PFSK-1 (cell line): Measurements from ENCODE around the gene GOLGA5. TPM values are rescaled to one million over a fixed set of nuclear protein-coding genes. Genes with fewer than 3 reads are reported as not detected.

ENCODE experiments used
- FOXP2 ChIP-seq: optimal IDR thresholded peaks from 2 replicates; pipeline ENCODE3; 2011; ENCODE audit warnings: borderline replicate concordance, control low read depth, inconsistent platforms; ENCODE audit not compliant: insufficient read depth; ENCODE audit errors: extremely low read length, extremely low read depth
- POLR2AphosphoS5 ChIP-seq: IDR thresholded peaks from 2 replicates; pipeline ENCODE4 v1.6.1; 2012; ENCODE audit warnings: low read depth, mild to moderate bottlenecking, control low read depth, low read length, moderate library complexity
- SIN3A ChIP-seq: IDR thresholded peaks from 2 replicates; pipeline ENCODE4 v1.6.1; 2012; ENCODE audit warnings: mild to moderate bottlenecking, low read length, moderate library complexity, borderline replicate concordance; ENCODE audit not compliant: insufficient read depth
- TAF1 ChIP-seq: IDR thresholded peaks from 2 replicates; pipeline ENCODE4 v1.6.1; 2012; ENCODE audit warnings: low read length, control low read depth, borderline replicate concordance; ENCODE audit not compliant: insufficient read depth
- polyA plus RNA-seq: library from polyadenylated mRNA; unstranded; fragments of >200 nt; gene quantifications from one replicate; pipeline ENCODE4 v1.2.1, GENCODE V29; 2012; ENCODE audit warnings: low read depth, missing spikeins; ENCODE audit not compliant: insufficient read length
- TF ChIP-seq, protein P1 (sequence below), 2 experiments: IDR thresholded peaks; 2 replicates each; pipeline versions ENCODE4 v1.6.1 to v1.8.0; 2011 to 2012; ENCODE audit warnings: low read depth in 2 of 2, low read length in 2 of 2, control low read depth in 1 of 2, inconsistent platforms in 1 of 2, mild to moderate bottlenecking in 1 of 2, moderate library complexity in 1 of 2; ENCODE audit not compliant: insufficient read depth in 1 of 2

The GOLGA5 gene, protein sequence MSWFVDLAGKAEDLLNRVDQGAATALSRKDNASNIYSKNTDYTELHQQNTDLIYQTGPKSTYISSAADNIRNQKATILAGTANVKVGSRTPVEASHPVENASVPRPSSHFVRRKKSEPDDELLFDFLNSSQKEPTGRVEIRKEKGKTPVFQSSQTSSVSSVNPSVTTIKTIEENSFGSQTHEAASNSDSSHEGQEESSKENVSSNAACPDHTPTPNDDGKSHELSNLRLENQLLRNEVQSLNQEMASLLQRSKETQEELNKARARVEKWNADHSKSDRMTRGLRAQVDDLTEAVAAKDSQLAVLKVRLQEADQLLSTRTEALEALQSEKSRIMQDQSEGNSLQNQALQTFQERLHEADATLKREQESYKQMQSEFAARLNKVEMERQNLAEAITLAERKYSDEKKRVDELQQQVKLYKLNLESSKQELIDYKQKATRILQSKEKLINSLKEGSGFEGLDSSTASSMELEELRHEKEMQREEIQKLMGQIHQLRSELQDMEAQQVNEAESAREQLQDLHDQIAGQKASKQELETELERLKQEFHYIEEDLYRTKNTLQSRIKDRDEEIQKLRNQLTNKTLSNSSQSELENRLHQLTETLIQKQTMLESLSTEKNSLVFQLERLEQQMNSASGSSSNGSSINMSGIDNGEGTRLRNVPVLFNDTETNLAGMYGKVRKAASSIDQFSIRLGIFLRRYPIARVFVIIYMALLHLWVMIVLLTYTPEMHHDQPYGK
- 11.4 TPM for polyA plus RNA-seq

DNA sequence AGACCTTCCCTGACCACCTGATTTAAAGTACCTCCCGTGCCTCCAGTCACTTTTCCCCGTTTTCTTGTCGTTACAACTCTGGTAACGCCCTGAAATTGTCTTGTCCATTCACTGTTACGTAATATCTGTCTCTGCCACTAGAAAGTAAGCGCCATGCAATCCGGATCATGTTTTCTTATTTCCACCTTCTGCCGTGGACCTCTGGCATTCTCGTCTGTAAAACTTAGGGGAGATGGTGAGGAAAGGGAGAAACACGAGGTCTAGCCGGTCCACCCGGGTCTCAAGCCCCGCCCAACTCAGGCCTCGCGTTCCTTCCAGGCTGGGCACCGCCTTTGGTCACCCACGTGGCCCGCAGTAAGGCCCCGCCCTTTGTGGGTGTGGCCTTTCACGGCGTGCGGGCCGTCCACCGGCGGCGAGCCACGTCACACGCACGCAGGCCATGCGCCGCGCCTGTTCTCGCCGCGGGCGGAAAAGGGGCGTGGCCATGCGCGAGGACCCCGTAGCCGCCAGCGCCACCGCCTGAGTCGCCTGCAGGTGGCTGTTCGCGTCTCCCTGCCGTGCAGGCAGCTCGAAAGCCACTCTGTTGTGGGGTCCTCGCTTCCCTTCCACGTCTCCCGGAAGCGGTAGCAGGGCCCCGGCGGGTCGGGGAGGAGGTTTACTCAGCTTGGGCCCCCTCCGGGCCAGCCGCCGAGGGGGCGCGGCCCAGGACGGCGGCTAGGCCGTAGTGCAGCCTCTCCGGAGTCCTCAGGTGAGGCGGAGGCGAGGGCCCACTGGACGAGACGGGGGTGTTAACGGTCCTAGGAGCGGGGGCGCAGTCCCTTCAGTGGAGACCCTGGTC, at the start of gene GOLGA5:
Gene GOLGA5 (plus strand): TSS at position 597 of the 838 bp plus-strand sequence. CDS start 3,133 bp downstream, outside the sequence.
- TF ChIP-seq SIN3A (no peak), FOXP2 (peak; percentile 97), TAF1 (0 out of 2 replicates have a peak, but pooled peaks have one; percentile 11), POLR2AphosphoS5 (peak; percentile 71)
- TF ChIP-seq, protein P1, sequence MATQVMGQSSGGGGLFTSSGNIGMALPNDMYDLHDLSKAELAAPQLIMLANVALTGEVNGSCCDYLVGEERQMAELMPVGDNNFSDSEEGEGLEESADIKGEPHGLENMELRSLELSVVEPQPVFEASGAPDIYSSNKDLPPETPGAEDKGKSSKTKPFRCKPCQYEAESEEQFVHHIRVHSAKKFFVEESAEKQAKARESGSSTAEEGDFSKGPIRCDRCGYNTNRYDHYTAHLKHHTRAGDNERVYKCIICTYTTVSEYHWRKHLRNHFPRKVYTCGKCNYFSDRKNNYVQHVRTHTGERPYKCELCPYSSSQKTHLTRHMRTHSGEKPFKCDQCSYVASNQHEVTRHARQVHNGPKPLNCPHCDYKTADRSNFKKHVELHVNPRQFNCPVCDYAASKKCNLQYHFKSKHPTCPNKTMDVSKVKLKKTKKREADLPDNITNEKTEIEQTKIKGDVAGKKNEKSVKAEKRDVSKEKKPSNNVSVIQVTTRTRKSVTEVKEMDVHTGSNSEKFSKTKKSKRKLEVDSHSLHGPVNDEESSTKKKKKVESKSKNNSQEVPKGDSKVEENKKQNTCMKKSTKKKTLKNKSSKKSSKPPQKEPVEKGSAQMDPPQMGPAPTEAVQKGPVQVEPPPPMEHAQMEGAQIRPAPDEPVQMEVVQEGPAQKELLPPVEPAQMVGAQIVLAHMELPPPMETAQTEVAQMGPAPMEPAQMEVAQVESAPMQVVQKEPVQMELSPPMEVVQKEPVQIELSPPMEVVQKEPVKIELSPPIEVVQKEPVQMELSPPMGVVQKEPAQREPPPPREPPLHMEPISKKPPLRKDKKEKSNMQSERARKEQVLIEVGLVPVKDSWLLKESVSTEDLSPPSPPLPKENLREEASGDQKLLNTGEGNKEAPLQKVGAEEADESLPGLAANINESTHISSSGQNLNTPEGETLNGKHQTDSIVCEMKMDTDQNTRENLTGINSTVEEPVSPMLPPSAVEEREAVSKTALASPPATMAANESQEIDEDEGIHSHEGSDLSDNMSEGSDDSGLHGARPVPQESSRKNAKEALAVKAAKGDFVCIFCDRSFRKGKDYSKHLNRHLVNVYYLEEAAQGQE (IDR thresholded peaks at IDR 0.05; ENCODE audit: insufficient read depth in 1 of 2, low read depth in 2 of 2, low read length in 2 of 2): no peak

DNA sequence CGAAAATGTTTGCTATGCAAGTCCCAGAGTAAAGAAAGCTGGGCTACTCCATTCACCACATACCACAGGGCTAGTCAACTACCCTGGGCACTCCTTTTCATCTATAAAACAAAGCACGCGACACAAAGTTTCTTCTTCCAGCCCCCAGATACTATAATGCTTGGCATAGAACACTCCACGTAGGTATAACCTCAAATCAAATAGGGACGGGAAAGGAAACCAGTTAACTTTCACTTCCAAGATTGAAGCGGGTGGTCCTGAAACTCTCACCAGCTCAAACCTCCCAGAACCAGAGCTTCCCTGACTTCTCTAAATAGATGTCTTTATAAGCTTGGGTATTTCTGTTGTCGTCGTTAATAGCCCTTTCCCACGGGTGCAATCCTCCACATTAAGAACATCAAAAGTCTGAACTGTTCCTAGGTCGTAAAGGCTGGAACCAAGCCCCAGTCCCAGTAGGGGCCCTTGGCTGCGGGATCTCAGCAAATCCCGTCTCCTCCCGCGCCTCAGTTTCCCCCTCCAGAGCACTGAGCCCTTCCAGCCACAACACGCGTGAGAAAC, 46.3 kb upstream of the GOLGA5 start:
- TF ChIP-seq SIN3A: no peak
- TF ChIP-seq, protein P1 (IDR thresholded peaks at IDR 0.05; ENCODE audit: insufficient read depth in 1 of 2, low read depth in 2 of 2, low read length in 2 of 2): no peak
- no peak for TF ChIP-seq POLR2AphosphoS5
- no peak for TF ChIP-seq TAF1
- TF ChIP-seq FOXP2: no peak

DNA sequence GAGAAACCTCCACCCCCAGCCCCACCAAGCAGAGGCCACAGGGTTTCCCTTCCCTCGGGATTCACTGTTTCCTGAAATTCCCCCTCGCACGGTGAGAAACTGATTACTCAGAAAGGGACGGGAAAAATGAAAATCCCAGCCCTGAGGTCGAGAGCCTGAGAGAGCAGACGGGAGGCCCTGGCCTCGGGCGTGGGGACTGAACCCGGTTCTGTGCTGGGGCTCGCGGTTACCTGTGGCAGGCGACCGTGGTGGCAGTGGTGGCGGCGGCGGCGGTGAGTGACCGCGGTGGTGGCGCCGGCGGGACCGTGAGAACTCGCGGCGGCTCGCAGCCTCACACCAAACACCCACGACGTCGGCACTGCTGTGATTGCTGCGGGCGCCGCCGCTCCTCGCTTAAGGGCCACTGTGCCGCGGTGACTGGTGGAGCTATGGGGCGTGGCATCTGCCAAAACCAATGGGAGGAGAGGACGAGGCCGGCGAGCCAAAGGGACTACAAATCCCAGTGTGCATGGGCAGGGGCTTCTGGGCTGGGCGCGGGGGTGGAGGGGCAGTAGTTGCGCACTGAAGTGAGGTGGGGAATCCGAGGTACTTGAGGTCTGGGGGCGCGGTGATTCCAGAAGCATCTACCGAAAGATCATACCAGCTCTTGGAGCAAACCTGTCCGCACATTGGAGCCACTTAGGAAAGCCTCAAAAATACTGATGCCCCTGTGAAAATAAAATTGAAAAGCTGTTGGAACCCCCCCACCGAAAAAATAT, 45.7 kb upstream of the GOLGA5 start, which contains the start of gene LGMN:
Gene LGMN (minus strand): TSS at position 369 of the 758 bp plus-strand sequence. CDS start 15,841 bp downstream, outside the sequence.
- peak; percentile 74 for TF ChIP-seq FOXP2
- TF ChIP-seq SIN3A: no peak
- peak; percentile 75 for TF ChIP-seq POLR2AphosphoS5
- peak; percentile 85 for TF ChIP-seq TAF1

DNA sequence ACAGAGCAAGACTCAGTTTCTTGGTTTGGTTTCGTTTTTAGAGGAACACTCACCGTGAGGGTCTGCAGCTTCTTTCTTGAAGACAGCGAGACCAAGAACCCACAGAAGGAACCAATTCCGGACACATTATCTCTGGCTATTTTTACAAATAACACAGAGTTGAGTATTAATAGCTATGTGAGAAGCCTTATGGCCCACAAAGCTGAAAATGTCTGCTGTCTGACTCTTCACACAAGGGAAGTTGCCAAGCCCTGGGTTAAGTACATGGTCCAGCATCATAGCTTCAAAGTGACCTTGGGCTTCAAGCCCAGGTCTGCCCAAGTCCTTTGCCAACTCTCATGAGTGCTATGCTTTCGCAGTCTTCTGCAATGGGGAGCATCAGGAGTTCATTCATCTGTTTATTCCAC, 43.1 kb upstream of the GOLGA5 start:
- no peak for TF ChIP-seq FOXP2
- TF ChIP-seq, protein P1 (IDR thresholded peaks at IDR 0.05; ENCODE audit: insufficient read depth in 1 of 2, low read depth in 2 of 2, low read length in 2 of 2): no peak
- no peak for TF ChIP-seq SIN3A
- TF ChIP-seq TAF1: no peak
- no peak for TF ChIP-seq POLR2AphosphoS5
